Spinal cord (tissue), 10 donors: ENCODE measurements around the gene HOXB8. TPM values are rescaled to one million over a fixed set of nuclear protein-coding genes. Genes with fewer than 3 reads are reported as not detected.

ENCODE experiments used
- DNase-seq, 6 donors: peaks; one replicate each; pipeline versions ENCODE4 v3.0.0 to v3.0.0-alpha.2; 2013 to 2015; ENCODE audit warnings: low spot score in 6 of 6, low read depth in 4 of 6
- H3K27ac ChIP-seq: one replicate; pipeline ENCODE4 v1.5.1; 2013; ENCODE audit warnings: low read depth, low read length, control low read depth
- H3K27me3 ChIP-seq: one replicate; pipeline ENCODE4 v1.6.1; 2013; ENCODE audit warnings: low read length; ENCODE audit not compliant: control insufficient read depth, insufficient read depth
- H3K36me3 ChIP-seq: one replicate; pipeline ENCODE4 v1.6.1; 2013; ENCODE audit warnings: low read length; ENCODE audit not compliant: control insufficient read depth, insufficient read depth
- H3K4me1 ChIP-seq: one replicate; pipeline ENCODE4 v1.6.1; 2013; ENCODE audit warnings: low read length; ENCODE audit not compliant: control insufficient read depth, insufficient read depth
- H3K4me3 ChIP-seq: one replicate; pipeline ENCODE4 v1.5.1; 2013; ENCODE audit warnings: low read depth, low read length, control low read depth
- H3K9me3 ChIP-seq: one replicate; pipeline ENCODE4 v1.6.1; 2013; ENCODE audit warnings: low read length; ENCODE audit not compliant: control insufficient read depth, insufficient read depth
- whole genome bisulfite sequencing: methylation state at CpG from one replicate; pipeline ENCODE4 v1.1.5; 2013; ENCODE audit warnings: missing lambda C conversion rate; ENCODE audit not compliant: insufficient coverage; 5-methylcytosine and 5-hydroxymethylcytosine counted together
- polyA plus RNA-seq, 2 donors: library from polyadenylated mRNA; unstranded; fragments of 120-200 nt; gene quantifications; one replicate each; pipeline ENCODE4 v1.2.1, GENCODE V29; 2013; ENCODE audit not compliant: insufficient read length in 2 of 2
- total RNA-seq, 2 donors: library from RNA; depleted of rRNA in 1 of 2; stranded (reverse); fragments of 120-200 nt in 1 of 2; fragments of >200 nt in 1 of 2; gene quantifications; one replicate each; pipeline versions ENCODE4 v1.2.3 to v1.2.4, GENCODE V29; 2013 to 2014
- donor health status: healthy.

HOXB8 gene
- total and polyA plus RNA-seq, 4 donors, result 23.7 to 522 (median 305) TPM

DNA sequence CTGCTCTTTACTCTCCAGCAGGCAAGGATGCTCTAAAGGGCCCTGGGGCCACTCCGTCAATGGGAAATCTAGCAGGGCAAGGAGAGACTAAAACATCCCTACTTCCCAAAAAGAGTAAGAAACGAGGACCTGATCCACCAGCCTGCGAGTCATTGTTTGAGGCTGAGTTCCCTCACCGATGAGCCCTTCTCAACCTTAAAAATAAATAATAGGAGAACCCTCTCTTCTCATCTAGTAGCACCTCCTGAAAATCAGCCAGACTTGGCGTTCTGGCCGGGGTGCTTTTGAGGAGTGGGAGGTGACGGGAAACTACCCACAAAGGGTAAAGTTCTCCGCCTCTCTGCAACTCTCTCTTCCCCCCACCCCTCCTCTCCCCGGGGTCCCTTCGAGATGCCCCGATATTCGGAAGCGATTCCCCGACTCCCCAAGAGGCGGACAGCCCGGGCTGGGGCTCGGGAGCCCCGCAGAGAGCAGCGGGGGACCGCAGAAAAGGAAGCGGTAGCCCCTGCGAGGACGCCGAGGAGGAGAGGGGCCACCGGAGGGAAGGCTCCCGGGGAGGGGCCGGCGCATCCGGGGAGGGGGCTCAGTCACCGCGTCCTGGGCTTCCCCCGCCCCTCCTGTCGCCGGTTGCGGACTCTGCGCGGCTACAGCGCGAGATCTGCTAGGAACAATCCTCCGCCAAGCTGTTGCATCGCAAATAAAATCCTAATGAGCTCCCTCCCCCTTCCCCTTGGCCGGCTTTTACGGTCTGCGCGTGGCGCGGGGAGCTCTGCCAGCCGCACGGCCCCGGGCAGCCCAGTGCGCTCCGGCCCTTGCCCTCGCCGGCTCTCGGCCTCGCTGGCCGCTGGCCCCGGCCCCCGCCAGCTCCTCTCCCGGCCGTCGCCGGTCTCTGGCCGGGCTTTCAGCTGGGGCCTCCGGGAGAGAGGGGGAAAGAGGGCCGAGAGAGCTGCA, 9.7 kb upstream of the HOXB8 start:
- DNase-seq, result peak in 4 of 6 donors; percentile 60 to 89 (median 70)
- WGBS, result under 1% methylated on average over 51 of the region's 66 CpGs
- peaks cover 69% of the 10 kb centered on the region for H3K4me1 ChIP-seq

DNA sequence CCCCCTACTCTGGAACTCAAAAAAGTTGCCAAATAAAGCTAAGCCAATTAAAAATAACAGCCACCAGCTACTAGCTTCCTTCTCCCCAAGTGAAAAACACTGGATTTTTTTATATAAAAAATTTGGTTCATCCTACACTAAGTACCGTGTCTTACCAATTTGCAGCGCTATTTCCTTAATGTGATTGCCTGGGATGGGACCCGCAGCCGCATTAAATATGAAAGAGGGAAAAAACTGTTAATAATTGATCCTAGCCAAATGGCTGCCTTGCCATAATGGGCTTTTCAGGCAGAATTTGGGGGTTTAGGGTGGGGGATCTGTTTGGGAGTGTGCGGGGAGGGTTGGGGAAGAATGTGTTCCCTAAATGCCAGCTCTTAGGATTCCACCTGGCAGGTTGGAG, 9.0 kb upstream of the HOXB8 start:
- Histone ChIP-seq H3K4me1 (peaks cover 73% of the 10 kb centered on the region), H3K27me3 (peaks cover 32% of the 10 kb centered on the region), H3K4me3 (peak overlapping the region; percentile 73), H3K9me3 (no peaks in the 10 kb centered on the region), H3K27ac (peak overlapping the region; percentile 93), H3K36me3 (peaks cover 6% of the 10 kb centered on the region)
- WGBS, result 29% methylated on average over 3 of the region's 5 CpGs
- peak in 2 of 6 donors; percentile 24 to 84 for DNase-seq

More for the DNA sequence above, 9.7 kb upstream of the HOXB8 start:
- Histone ChIP-seq H3K36me3 (peaks cover 6% of the 10 kb centered on the region), H3K27ac (peak overlapping the region; percentile 93), H3K27me3 (peaks cover 36% of the 10 kb centered on the region), H3K4me3 (peak overlapping the region; percentile 73), H3K9me3 (no peaks in the 10 kb centered on the region)

DNA sequence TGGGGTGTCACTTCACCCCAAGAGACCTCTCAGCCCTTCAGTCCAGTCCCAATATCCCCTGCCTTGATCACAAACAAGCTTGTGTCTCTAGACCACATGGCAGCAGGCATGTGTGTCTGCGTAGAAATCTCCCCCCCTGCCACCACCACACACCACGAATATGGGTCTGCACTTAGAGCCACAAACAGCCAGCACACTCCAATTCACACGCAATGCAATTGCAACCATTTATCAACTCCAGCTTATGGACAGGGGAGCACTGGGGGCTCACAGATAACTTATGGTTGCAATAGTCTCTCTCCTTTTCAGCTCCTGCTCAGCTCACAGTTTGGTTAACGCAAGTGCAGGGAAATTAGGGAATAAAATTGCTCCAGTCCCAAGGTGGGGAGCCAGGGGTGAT, 8.5 kb upstream of the HOXB8 start:
- Histone ChIP-seq H3K9me3 (no peaks in the 10 kb centered on the region), H3K27ac (peak overlapping the region; percentile 65), H3K4me3 (peak overlapping the region; percentile 27), H3K36me3 (peaks cover 6% of the 10 kb centered on the region), H3K27me3 (peaks cover 31% of the 10 kb centered on the region), H3K4me1 (peaks cover 78% of the 10 kb centered on the region)
- WGBS, result 16% methylated on average over 3 of the region's 4 CpGs
- DNase-seq, result peak in 3 of 6 donors; percentile 30 to 92 (median 40)

DNA sequence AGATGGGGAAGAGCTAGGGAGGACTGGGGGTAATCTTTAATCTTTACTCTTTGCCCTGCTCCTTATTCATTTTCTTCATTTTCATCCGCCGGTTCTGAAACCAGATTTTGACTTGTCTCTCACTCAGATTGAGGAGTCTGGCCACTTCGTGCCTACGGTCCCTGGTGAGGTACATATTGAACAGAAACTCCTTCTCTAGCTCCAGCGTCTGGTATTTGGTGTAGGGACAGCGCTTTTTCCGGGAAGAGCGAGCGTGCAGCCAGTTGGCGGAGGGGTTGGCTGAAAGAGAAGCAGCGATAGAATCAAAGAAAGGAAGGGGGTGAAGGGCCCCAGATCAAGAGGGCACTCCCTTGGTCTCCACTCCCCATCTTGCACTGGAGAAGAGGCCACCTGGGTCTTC, 7.8 kb upstream of the HOXB8 start:
- peak overlapping the region; percentile 27 for H3K4me3 ChIP-seq
- H3K27ac ChIP-seq, result peak overlapping the region; percentile 65
- H3K4me1 ChIP-seq, result peaks cover 79% of the 10 kb centered on the region
- H3K27me3 ChIP-seq, result peaks cover 31% of the 10 kb centered on the region
- no CpG with 5 or more reads among the region's 11 CpGs for WGBS
- peaks cover 6% of the 10 kb centered on the region for H3K36me3 ChIP-seq
- no peaks in the 10 kb centered on the region for H3K9me3 ChIP-seq
- DNase-seq, result peak in 2 of 6 donors; percentile 31 to 71

DNA sequence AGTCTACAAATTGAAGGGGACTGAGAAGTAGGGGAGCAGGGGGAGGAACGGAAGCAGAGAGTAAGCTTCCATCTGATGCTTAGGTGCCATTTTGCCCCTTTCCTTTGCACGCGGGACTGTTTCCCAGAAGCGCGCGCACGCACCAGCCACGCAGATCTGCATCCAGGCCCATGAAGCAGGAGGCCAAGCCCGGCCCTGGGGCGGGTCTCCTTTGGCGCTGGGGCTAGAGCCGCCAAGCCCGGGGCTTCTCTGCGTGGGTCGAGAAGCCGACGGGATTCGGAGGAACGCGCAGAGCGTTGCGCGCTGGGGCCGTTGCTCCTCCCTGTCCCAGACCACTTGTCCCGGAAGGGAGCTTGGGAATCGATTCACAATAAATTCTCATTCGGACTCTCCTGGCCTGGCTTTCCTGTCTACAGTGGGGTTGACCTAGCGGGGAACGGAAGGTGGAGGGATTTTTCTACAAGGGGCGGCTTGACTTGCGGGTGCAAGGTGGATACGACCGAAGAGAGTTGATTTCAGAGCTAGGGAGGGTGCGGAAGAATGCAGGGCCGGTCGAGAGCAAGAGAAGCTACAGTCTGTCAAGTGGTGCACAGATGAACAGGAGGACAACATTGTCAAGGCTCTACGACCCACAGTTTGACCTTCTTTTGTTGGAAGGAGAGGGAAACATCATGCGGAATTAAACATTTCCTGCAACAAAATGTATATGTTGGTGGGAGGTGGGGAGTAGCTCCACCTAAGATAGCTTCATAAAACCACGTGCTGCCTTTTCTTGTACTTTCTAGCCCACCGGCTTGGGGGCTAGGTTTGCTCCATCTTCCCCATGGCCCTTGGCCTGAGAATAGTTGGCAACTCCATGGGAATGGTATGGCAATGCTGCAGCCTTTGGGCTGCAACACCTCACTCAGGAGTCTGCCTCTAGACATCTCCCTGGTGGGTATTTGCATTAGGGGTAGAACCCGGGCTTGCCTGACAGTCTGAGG, 6.6 kb upstream of the HOXB8 start:
- Histone ChIP-seq H3K27me3 (peaks cover 22% of the 10 kb centered on the region), H3K9me3 (no peaks in the 10 kb centered on the region), H3K4me3 (peak overlapping the region; percentile 33), H3K27ac (peak overlapping the region; percentile 99), H3K36me3 (peaks cover 6% of the 10 kb centered on the region), H3K4me1 (peaks cover 78% of the 10 kb centered on the region)
- peak in 5 of 6 donors; percentile 22 to 79 (median 38) for DNase-seq
- 13% methylated on average over 38 of the region's 41 CpGs for WGBS

DNA sequence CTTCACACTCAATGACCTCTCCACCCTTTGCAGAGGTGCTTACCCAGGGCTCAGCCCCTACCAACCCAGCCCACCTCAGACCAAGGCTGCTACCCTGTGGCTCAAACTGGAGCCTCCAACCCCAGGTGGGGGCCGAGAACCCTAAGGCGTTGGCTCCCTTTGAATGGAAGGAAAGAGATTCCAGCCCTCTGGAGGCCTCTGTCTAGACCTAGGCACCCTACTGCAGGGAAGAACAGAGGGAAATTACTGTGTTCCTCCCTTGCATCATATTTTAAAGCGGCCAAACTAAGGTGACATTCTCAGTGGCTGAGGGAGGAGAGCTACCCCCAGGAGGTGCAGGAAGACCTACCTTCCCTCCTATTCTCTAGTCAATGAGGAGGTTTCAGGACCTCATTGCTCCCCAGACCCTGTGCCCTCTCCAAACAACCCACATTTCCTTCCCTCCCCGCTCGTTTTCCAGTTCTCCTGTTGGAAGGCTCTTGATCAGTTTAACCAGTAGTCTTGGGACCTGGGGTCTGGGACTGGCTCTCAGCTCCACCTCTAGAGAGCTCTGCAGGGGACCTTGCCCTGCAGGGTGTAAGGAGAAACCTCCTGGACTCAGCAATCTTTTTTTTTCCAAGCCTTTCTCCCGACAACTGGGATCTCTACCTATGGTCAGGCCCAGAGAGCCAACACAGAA, 5.5 kb upstream of the HOXB8 start:
- WGBS, result 30% methylated on average over 2 of the region's 6 CpGs
- Histone ChIP-seq H3K4me3 (peak overlapping the region; percentile 65), H3K36me3 (peaks cover 6% of the 10 kb centered on the region), H3K27ac (peak overlapping the region; percentile 99), H3K27me3 (peaks cover 24% of the 10 kb centered on the region), H3K4me1 (peaks cover 84% of the 10 kb centered on the region), H3K9me3 (no peaks in the 10 kb centered on the region)
- DNase-seq, result peak in 5 of 6 donors; percentile 24 to 82 (median 36)

DNA sequence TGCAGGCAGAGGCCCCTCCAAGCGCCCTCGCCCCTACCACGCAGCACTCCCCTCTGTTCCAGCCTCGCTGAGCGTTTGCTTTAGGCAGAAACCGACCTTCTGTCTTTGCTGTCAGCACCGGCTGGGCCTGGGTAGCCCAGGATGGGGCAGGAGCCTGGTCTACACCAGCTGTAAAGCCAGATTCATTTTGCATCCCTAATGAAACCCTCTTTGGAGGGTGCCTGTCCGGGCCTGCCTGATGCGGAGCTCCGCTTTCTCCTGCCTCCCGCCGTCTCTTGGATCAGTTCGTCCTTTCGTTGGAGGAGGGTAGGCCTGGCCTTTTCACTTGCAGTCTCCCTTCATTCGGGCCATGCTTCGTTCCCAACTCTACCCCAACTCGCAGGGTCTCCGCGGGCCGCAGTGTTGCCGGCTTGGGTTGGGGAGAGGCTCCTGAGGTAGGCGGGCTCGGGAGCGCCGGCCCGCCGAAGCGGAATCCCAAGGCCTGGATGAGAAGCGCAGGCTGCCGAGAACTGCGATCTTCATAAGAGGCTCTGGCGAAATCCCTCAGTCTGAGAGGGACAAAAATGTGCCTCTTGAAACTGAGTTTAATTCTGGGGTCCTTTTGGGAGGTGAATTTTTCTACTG, 4.8 kb upstream of the HOXB8 start:
- H3K4me1 ChIP-seq, result peaks cover 83% of the 10 kb centered on the region
- H3K27ac ChIP-seq, result peak overlapping the region; percentile 99
- peaks cover 22% of the 10 kb centered on the region for H3K27me3 ChIP-seq
- peak; percentile 36 to 79 (median 54) for DNase-seq
- H3K36me3 ChIP-seq, result peaks cover 6% of the 10 kb centered on the region
- H3K9me3 ChIP-seq, result no peaks in the 10 kb centered on the region
- H3K4me3 ChIP-seq, result peak overlapping the region; percentile 65
- 22% methylated on average over 32 of the region's 32 CpGs for WGBS

DNA sequence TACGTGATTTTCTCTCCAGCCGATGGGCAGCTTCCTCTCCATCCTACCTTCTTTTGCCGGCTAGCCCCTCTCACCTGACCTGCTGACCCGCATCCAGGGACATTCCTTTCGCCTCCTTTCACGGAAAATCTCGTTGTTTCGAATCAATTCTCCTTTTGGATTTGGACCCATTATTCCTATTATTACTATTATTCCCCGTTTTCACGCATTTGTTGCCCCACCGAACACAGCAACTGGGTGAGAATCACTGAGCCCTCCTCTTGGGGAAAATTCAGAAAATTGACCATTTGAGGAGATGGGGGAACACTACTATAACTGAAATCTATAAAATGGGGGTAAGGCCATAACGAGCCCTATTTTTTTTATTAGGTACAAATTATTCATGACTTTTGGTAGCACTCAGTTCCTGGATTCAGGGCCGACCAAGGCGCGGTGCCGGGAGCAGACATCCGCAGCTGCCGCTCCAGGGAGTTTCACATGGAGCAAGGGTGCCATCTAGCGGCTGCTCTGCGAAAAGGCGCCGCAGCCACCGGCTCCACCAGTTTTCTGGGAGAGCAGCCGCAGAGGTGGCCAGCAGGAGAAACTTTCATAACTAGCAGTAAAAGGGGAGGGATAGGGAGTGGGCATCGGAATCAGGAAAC, 3.3 kb upstream of the HOXB8 start:
- Histone ChIP-seq H3K27me3 (peaks cover 14% of the 10 kb centered on the region), H3K9me3 (no peaks in the 10 kb centered on the region), H3K4me1 (peaks cover 74% of the 10 kb centered on the region), H3K4me3 (peak overlapping the region; percentile 65), H3K36me3 (peaks cover 6% of the 10 kb centered on the region), H3K27ac (peak overlapping the region; percentile 99)
- 1% methylated on average over 20 of the region's 25 CpGs for WGBS
- DNase-seq, result peak; percentile 89 to 98 (median 92)
